GM19240 (cell line): ENCODE data around the gene PTPN20.

Source experiments
- DNase-seq: peaks from one replicate; pipeline ENCODE4 v3.0.0; 2011; ENCODE audit warnings: low spot score; ENCODE audit not compliant: insufficient read length

Gene PTPN20

DNA sequence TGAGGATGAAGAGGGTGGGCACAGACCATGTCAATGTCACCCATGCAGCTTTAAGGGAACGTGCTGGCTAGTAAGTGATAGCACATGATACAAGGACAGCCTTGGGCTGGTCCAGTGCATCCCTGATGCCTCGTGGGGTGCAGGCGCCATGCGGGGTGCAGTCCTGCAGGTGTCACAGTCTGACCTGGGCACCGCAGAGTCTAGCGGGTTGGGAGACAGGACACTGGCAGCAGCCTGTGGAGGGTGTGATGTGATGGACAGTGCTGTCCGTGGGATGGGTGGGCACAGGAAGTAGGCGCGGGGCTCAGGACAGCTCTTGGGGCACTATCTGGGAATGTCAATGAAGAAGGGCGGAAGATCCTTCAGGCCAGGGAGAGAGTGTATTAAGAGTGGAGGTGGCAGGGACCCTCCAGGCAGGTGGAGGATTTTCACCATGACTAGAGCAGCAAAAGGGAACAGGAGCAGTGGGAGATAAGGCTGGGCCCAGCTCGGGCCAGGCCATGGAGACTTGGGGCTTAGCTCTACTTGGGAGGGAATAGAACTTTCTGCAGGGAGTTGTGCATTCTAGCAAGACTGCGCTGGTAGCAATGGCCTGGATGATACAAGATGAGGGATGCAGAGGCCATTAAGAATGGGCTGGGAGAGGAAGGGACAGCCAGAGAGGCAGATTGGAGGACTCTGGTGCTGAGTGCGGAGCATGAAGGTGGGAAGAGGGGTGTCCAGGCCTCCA is 122.5 kb downstream of the PTPN20 start:
- no peak for DNase-seq

DNA sequence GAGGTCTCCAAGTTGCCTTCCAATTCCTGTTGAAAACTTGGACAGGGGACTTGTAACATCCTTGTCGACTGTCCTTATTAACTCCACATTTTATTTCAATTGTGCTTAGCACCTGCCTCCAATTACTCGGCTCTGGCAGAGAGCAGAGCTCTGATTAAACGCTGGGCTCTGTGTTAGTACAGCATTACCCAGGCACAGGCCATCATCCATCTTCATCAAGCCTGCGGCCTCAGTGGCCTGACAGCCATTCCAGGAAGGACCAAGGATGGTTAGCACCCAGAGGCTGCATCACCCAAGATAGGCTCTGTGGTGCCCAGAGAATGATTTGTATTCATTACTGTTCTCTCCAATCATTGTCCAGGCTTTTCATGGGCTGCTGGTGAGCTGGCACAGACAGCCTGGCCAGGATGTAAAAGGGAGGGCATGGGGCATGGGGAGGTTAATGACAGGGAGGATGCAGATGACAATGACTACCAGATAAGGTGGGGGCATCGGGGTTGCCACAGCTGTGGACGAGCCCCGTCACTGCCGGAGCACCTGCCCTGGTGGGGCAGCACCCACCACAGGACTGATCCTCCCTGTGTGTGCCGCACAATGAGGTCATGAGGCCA is 123.3 kb downstream of the PTPN20 start:
- no peak for DNase-seq

DNA sequence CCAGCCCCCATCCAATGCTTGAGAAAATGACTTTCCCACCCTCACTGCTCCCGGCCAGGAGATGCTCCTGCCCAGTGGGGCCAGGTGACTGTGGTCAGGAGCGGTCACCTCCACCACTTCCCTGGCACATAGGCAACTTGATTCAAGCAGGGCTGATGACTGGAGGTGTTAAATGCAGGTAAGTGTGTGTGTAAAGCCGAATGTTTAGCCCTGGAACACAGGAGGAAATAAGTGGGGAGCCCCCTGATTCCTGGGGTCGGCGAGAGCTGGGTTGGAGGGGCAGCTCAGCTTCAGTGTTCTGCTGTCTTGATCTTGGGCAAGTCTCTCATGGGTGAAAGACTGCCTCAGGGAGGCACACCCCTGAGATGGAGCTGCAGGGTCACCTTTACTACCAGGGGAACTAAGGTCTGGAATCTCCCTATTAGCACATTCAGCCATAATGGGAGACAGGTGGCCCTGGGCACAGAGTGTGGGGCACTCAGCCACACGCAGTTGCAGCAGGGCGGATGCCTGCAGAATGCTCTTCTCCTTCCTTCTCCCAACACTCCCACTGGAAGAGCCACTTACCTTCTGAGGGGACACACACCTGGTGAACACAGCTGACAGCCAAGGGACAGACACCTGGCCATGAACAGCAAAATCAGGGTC is 124.1 kb downstream of the PTPN20 start:
- no peak for DNase-seq

DNA sequence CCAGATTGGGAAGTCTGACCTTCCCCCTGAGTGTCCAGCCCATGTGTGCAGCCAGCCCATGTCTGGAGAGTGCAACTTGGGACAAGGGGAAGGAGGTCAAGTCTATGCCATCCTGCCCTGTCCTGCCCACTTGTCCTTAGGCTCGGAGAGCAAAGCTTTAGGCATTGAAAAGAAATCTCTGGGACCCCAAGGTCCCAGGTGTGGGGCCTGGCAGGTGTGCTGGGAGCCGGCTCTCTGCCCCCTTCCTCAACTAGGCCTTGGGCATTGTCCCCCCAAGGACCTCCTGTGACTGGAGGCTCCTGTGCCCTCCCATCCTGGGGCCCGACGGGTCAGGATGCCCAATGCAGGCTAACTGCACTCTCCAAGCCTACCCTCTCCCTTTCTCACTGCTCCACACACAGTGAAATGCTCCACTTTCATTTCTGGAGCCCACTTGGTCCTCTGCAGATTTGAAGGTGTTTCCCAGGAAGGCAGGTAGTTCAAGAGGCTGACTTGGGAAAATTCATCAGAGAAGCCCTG is 124.7 kb downstream of the PTPN20 start:
- no peak for DNase-seq

DNA sequence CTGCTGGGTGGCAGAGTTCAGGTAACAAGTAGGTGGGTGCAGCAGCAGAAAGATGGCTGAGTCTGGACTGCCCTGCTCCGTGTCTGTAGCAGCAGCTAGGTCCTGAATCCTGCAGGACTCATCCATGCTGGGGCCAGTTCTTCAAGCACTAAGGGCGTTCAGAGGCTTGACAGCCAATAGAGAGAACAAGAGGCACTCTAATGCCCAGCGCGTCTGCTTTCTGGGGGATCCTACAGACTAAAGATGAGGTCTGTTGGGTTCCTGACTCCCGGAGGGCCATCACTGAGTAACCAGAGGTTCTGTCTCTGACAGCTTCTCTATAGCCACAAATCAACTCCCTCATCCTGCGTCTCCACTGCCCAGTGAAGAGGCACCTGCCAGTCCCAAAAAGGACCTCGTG is 125.5 kb downstream of the PTPN20 start:
- no peak for DNase-seq

DNA sequence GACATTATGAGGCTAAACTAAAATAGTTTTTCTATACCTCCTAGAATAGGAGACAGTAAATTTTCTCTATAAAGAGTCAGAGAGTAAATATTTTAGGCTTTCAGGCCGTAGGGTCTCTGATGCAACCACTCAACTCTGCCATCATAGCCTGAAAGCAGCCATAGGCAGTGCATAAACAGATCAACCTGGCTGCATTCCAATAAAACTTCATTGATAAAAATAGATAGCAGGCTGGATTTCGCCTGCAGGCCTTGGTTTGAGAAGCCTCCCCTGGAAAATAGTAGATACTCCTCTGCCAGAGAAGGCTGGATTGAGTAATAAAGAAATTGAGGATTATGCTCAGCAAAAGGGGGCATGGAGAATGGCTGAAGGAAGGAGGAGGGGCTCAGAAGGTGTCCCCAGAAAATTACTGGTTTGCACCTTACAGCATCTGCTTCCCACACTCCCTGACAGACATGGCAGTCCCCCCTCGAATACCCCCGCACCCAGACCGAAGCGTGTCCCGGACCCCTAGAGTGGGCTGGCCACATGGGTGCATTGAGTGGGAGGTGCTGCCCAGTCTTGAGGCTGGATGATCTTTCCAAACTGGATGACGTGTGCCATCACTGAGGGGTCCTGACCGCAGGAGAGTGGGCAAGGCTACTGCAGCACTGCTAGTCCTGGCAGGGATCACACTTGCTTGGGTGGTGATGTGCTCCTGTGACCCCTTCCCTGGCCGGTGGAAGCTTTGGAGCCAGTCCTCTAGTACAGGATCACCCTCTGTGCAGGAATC is 126.6 kb downstream of the PTPN20 start:
- no peak for DNase-seq

DNA sequence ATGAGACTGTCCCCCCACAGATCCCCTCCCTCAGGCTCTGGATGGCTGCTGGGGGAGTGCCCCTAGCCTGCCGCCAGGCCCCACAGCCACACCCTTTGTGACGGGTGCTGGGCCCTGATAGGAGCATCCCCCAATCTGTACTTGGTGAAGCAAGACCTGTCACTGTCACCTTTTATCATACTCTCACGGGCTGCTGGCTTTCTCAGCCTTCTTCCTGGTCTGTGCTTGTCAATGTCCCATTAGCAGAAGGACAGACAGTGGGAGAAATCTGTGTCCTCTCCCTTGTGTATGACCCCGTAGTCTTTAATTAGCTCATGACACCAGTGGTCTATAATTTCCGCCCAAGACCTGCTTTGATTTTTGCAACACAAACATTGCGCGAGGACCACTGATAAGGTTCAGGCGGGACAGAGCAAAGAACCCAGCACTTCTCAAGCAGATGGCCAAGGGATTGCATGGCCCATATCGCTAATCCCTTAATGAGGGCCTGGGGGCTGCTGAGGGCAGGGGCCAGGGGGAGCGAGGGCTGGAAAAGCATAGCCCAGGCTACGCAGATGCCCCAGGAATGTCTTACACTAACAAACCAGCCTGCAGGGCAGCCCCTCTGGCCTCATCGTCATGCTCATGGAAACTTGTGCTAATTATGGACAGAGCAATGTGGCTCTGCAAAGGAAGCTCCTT is 127.8 kb downstream of the PTPN20 start:
- no peak for DNase-seq

DNA sequence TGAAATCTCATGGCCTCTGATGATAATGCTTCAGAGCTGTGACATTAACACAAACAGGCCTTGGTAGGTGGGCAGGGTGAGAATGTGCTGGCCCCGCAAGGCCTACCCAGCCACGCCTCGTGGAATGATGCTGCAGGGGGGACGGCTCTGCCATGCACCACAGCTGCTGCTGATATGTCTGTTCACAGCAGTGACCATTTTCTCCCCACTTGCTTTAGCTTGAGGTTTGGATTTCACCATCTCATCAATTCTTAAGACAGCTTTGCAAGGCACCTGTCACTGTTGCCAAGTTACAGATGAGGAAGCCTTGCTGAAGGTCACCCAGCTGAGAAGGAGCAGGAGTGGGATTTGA is 128.3 kb downstream of the PTPN20 start:
- DNase-seq: no peak

DNA sequence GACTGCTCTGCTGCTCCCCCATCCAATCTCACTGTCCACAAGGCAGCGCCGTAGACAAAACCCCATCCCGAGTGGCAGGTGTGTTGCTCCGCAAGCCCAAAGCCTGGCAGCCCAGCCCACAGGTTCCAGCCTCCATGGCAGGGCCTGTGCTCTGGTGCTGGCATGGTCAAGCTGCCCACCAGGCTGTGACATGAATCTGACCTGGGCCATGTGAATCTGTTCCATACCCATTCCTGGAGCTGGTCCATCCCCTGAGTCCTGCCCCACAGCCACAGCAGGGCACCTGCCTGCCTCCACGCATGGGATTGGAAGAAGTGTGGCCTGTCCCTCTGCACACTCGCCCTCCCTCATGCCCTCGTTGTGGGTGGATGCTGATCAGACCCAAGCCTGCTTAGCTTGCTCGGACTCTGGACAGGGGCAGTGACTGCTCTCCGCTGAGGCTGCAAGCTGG is 128.8 kb downstream of the PTPN20 start:
- no peak for DNase-seq

DNA sequence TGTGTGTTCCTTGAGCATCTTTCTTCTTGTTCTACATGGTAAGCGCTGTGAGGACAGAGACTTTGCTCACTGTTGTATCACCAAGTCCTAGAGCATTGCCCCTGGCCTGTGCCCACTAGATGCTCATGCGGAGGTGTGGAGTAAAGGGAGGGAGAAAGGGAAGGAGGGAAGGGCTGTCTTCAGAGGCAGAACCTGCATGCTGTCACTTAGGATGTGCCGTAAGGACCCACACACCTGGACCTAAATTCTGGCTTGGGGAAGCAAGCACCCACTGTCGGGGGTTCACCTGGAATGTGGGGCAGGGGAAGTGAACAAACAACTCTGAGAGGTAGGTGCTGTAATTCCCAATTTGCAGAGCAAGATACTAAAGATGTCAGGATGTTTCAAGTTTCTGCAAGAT is 129.5 kb downstream of the PTPN20 start:
- DNase-seq: no peak

DNA sequence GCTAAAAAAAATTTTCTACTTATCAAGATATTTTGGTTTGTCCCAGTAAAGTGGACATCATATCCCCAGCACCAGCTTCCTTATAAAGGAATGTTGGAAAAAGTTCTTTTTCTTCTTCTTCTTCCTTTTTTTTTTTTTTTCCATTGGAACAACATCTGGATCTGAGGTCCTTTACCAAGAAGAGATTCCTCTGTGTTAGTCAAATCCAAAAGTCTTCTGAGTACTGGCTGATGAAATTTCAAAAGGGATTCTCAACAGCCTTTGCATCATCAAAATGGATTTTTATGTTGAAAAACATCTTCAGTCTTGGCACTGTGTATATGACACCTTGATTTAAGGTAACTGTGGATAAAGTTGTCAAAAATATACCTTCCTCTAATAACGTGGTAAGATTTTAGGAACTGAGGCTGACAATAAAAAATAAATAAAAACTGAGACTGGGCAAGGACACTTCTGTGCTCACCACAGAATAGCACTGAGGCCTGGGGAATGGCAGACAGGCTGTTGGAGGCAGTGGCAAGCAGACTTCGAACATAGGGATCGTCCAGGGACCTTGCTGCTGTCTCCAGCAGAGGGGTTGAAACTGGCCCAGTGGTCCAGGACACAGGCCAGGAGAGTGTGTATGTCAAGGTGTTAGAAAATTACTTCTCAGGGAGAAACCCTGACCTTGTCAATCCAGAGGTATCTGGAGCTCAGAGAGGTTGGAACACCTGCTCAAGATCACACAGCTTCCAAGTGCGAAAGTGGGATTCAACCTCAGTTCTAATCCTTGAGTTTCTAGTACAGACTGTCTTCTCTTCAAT is 130.4 kb downstream of the PTPN20 start:
- no peak for DNase-seq

DNA sequence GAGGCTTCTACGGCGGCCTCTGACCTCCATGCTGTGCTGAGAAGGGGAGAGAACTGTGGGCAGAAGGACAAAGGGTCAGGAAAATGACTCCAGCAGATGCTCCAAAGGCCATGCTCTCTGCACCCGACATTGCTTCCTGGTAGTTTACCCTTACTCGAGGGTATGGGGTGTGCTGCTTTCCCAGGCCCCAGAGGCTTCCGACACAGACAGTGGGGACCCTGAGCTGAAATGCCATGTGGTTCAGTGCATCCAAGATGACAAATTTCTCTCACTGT is 130.9 kb downstream of the PTPN20 start:
- no peak for DNase-seq

DNA sequence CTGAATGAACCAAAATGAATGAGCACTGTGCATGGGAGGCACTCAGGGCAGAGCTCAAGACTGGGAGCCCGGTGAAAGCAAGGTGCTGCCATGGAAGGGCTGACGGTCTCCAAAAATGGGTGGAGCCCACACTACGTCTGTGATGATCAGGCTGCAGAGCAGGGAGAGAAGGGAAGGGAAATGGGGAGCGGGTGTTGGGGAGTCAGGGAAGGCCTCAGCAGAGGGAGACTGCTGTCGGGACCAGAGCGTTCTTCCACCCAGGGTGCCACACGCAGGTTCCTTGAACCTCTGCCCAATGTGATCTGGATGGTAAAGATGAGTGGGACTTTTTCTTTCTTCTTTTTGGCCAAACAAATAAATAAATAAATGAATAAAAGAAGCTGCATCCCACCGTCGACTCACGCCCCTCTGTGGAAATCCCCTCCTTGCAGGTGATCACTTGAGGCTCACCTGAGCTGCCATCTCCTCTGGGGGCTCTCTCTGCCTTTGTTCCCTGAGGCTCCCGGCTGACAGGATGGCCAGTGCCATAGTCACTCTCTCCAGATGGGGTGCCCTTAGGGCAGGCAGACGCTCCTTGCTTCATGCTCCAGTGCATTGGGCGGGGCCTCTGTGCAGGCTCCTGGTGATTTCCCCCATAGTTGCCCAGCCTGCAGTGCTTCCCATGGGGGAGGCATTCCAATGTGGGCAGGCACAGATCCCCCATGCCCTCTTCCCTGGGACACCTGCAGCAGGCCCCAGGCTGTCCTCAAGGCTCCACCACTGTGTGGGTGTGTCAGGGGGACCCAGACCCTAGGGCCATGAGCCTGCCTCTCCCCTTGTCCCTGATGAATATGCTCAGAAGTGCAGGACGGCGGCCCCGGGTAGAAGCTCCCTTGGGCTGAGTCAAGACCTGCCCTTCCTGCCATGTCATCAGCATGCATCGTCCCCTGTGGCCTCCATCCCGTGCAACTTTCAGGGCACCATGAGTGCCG is 131.8 kb downstream of the PTPN20 start:
- no peak for DNase-seq

DNA sequence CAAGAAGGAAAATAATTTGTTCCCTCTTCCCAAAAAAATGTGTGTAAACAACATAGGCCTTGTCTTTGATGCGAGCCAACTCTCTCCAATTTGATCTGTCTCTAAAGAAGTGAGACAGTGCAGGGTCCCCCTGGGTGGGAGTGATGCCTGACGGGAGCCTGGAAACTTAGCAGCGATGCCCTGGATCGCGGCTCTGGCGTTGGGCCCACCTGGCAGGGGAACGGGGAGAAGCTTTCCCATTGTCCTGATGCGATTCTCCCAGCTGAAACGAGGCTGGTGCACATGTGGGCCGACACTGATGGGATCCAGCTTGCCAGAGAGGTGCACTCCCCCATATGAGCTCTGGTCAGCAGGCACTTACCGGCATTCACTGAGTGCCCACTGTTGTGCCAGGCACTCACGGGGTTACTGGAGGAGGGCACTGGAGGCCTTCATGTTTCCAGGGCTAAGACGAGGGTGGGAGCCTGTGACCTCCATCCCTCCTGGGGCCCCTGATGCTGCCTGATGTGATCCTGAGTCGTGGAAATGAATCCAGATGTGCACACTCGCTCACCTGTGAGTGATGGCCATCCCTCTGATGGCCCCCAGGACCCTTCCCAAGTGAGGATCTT is 132.8 kb downstream of the PTPN20 start:
- no peak for DNase-seq

DNA sequence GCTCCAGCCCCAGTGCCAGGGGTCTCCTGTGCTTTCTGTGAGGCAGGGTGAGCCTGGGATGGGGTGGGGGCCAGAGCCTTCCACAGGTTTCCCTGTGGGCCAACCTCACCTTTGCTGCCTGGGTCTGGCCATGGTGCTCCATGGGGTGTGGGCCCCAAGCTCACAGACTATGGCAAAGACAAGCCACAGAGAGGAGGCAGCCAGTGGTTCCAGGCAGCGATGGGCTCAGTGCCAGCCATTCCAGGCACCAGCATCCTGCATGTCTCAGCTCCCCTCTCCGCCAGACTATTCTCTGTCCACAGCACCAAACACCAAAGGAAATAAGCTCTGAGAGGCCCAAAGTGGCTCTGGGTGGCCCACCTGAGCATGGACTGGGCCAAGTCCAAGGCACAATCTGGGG is 133.5 kb downstream of the PTPN20 start:
- no peak for DNase-seq

DNA sequence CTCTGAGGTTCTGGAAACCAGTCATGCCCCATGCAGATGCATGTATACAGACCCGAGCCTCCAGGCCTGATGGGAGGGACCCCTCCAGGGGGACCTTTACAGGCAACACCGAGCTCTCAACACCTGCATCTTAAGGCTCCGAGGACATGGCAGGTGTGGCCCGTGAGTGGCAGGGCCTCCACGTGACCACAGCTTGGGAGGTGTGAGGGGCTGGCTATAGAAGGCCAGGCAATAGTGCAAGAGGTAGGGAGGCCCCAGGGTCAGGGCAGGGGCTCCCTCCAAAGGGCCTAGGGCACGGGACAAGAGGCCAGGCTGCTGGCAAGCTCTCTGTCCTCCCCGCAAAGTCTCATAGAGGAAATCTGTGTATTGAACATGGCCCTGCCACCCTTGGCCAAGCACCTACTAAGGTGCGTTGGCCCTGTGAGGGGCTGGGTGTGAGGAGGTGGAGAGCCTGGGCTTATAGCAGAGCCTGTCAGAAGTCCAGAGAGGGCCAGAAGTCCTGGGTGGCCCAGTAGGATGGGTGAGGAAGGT is 134.2 kb downstream of the PTPN20 start:
- no peak for DNase-seq

DNA sequence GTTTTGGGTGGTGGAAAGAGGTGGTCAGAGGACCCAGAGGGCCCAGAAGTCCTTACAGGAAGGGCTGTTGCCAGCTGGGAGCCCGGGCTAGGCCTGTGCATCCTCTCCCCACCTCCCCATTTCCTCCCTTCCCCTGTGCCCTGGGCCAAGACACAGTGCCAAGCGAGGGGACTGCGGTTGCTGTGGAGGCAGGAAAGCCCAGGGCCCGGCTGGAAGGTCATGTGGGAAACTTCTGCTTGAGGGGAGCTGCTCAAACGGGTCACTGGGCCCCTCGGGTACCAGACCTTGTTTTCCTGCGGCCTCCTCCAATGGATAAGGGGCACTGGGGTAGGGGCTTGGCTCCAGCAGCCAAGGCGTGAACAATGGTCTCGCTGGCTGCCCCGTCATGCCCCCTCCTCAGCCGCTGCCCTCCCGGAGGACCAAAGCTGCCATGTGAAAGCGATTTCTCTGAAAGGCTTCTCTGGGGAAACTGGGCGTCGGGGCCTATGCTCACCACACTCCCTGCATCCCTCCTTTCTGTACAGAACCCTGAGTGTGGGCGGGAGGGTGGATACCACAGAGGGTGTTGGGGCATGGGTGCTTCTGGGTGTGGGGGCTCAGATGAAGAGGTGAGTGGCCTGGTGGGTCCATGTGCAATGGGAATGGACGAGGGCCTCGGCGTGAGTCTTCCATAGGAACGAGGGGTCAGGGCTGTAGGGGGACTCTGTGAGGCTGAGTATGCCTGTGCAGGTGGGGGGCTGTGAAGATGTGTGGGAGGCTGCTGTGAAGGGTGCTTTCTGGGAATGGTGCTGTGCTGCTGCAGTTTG is 135.3 kb downstream of the PTPN20 start:
- no peak for DNase-seq

DNA sequence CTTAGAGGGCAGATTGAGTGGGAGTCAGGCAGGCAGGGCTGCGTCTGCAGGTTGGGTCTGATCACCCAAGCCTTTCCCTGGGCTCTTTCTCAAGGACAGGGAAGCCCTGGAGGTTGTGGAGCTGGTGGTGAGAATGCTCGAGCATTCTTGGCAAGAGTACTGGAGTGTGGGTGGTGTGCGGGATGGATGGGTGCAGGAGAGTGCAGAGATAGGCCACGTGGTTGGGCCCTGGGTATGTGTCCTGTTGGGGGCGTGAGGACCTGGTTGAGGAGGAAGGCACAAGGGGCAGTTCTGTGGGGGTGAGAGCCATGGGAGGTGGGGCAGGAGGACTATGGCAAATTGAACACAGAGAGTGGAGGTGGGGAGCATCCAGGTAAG is 135.9 kb downstream of the PTPN20 start:
- no peak for DNase-seq
